Measurements from ENCODE around the gene CFB. TPM values are rescaled to one million over a fixed set of nuclear protein-coding genes. Genes with fewer than 3 reads are reported as not detected.

Gene CFB
- total RNA-seq, 4 donors from 2014 or later = 8.1 to 42.6 (median 23.1) TPM

GRCh38 chr6:31952890-31953289 is 7.0 kb downstream of the CFB start:
- WGBS, 2 donors (ENCODE audit: low coverage in 1 of 2) = 64 to 66% methylated on average over 4 to 5 of the region's 5 CpGs
- no peak overlapping the region for H3K4me3 ChIP-seq
- TF ChIP-seq CTCF (IDR thresholded peaks at IDR 0.05) (no peak), POLR2AphosphoS5 (IDR thresholded peaks at IDR 0.05) (no peak), POLR2A (IDR thresholded peaks at IDR 0.05) (no peak), EP300 (IDR thresholded peaks at IDR 0.05) (no peak)
- ATAC-seq = no peak
- H3K9me3 ChIP-seq = no peaks in the 10 kb centered on the region
- H3K27ac ChIP-seq = peak overlapping the region in 3 of 4 donors; percentile 32 to 55 (median 43)
- no peaks in the 10 kb centered on the region for H3K27me3 ChIP-seq
- peaks cover 0 to 18% (median 3%) of the 10 kb centered on the region in 3 donors for H3K4me1 ChIP-seq
- H3K36me3 ChIP-seq = peaks cover 0 to 67% of the 10 kb centered on the region in 2 donors

- 94 to 96% methylated on average over 11 to 17 of the region's 28 CpGs for WGBS, 2 donors (ENCODE audit: low coverage in 1 of 2)
- H3K36me3 ChIP-seq = peaks cover 0 to 67% of the 10 kb centered on the region in 2 donors
- ATAC-seq = no peak
These were observed 8.6 kb downstream of the CFB start for GRCh38 chr6:31954511-31954910.

GRCh38 chr6:31956796-31957195 is 10.9 kb downstream of the CFB start:
- WGBS, 2 donors (ENCODE audit: low coverage in 1 of 2) = 92% methylated on average over 2 of the region's 3 CpGs; no CpG with 5 or more reads in 1 of the 2 donors
- Histone ChIP-seq H3K36me3 (peaks cover 0 to 71% of the 10 kb centered on the region in 2 donors), H3K4me1 (peaks cover 2 to 40% (median 14%) of the 10 kb centered on the region in 3 donors), H3K27ac (no peak overlapping the region), H3K27me3 (no peaks in the 10 kb centered on the region), H3K4me3 (no peak overlapping the region), H3K9me3 (no peaks in the 10 kb centered on the region)
- no peak for ATAC-seq
- TF ChIP-seq CTCF (IDR thresholded peaks at IDR 0.05) = no peak
- no peak for TF ChIP-seq EP300 (IDR thresholded peaks at IDR 0.05)
- TF ChIP-seq POLR2AphosphoS5 (IDR thresholded peaks at IDR 0.05) = no peak
- no peak for TF ChIP-seq POLR2A (IDR thresholded peaks at IDR 0.05)

More at GRCh38 chr6:31954511-31954910, 8.6 kb downstream of the CFB start:
- H3K27me3 ChIP-seq = no peaks in the 10 kb centered on the region
- no peak for TF ChIP-seq POLR2A (IDR thresholded peaks at IDR 0.05)
- no peak for TF ChIP-seq POLR2AphosphoS5 (IDR thresholded peaks at IDR 0.05)
- TF ChIP-seq CTCF (IDR thresholded peaks at IDR 0.05) = no peak
- TF ChIP-seq EP300 (IDR thresholded peaks at IDR 0.05) = no peak
- no peak overlapping the region for H3K4me3 ChIP-seq
- no peaks in the 10 kb centered on the region for H3K9me3 ChIP-seq
- no peak overlapping the region for H3K27ac ChIP-seq
- H3K4me1 ChIP-seq = peaks cover 2 to 30% (median 11%) of the 10 kb centered on the region in 3 donors

- Histone ChIP-seq H3K9me3 (no peaks in the 10 kb centered on the region), H3K27me3 (no peaks in the 10 kb centered on the region), H3K4me3 (peak overlapping the region; percentile 75 to 93), H3K4me1 (peaks cover 2 to 30% (median 14%) of the 10 kb centered on the region in 3 donors), H3K36me3 (peaks cover 0 to 71% of the 10 kb centered on the region in 2 donors), H3K27ac (peak overlapping the region; percentile 72 to 93 (median 89))
- WGBS, 2 donors (ENCODE audit: low coverage in 1 of 2) = 14 to 21% methylated on average over 5 to 7 of the region's 11 CpGs
- no peak for ATAC-seq
- no peak for TF ChIP-seq POLR2AphosphoS5 (IDR thresholded peaks at IDR 0.05)
- TF ChIP-seq EP300 (IDR thresholded peaks at IDR 0.05) = no peak
These were observed 12.5 kb downstream of the CFB start for GRCh38 chr6:31958412-31958740.

- peaks cover 2 to 30% (median 14%) of the 10 kb centered on the region in 3 donors for H3K4me1 ChIP-seq
- H3K27ac ChIP-seq = peak within 1 kb of the TSS; percentile 72 to 93 (median 89)
- peak; percentile 100 for ATAC-seq
- H3K4me3 ChIP-seq = peak within 1 kb of the TSS; percentile 75 to 93
- H3K27me3 ChIP-seq = no peaks in the 10 kb centered on the region
- WGBS, 2 donors (ENCODE audit: low coverage in 1 of 2) = 0% methylated on average over 26 of the region's 59 CpGs; no CpG with 5 or more reads in 1 of the 2 donors
- TF ChIP-seq POLR2A (IDR thresholded peaks at IDR 0.05) (peak; percentile 73 to 77), EP300 (IDR thresholded peaks at IDR 0.05) (no peak), POLR2AphosphoS5 (IDR thresholded peaks at IDR 0.05) (peak; percentile 87), CTCF (IDR thresholded peaks at IDR 0.05) (no peak)
- H3K9me3 ChIP-seq = no peaks in the 10 kb centered on the region
- H3K36me3 ChIP-seq = peaks cover 0 to 71% of the 10 kb centered on the region in 2 donors
These were observed 13.1 kb downstream of the CFB start, which contains the start of the genes NELFE and SKIC2 for GRCh38 chr6:31958741-31959739. Gene NELFE (minus strand): TSS chr6:31958971. CDS start chr6:31958446, 525 bp downstream. Gene SKIC2 (plus strand): TSS chr6:31959175. CDS start chr6:31959193, 18 bp downstream.

Measured in gastroesophageal sphincter (tissue), 4 donors.